ENCODE measurements around the gene EZR. TPM values are rescaled to one million over a fixed set of nuclear protein-coding genes. Genes with fewer than 3 reads are reported as not detected.
"Not testable (repeated sequence)": the region's sequence is repeated elsewhere in the genome, so short reads cannot be mapped to it uniquely, and the experiment has no call there.

The EZR gene
- total RNA-seq, 1 donor from 2014 or later: 205 TPM

DNA sequence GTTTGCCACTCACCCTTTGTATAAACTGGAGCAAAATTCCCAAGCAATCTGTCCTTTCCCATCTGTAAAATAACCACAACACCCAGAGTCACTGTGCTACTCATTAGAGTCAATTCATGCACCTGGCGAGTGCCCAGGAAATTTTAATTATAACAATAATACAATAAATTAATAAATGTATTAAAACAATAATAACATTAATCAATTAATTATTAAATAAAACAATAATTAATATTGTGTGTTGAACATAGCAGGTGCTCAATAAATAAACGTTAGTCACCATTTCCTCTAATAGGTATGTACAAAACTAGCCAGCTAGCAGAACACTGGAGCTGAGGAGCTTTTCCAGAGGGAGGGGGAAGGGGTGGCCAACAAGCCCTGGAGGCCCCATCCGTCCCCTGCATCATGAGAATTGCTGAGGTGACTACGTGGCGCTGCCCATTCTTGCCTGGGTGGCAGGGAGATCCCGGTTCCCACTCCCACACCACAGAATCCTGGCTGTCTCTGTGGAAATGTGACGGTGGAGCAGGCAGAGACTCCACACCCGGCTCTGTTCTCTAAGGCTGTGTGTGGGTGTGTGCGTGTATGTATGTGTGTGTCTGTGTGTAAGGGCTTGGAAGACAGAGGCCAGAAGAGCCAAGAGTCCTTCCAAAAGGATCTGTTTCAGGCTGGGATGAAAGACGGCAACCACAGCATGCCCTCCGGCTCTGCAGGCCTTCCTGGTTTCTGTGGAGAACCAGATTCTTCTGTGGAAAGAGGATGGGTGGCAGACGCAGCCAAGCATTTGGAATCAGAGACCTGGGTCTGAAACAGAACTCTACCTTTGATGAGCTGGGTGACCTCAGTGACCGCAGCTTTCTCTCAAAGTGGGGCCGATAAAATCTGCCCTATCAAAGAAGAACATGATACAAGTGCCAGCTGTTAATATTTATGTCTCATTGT is 18.8 kb upstream of the EZR start:
- Mint-ChIP-seq H3K4me3 (no peak overlapping the region), H3K27ac (no peak overlapping the region), H3K36me3 (ENCODE audit: low read depth) (no peaks in the 10 kb centered on the region), H3K9me3 (peaks cover 6% of the 10 kb centered on the region), H3K4me1 (ENCODE audit: low read depth) (no peaks in the 10 kb centered on the region), H3K27me3 (ENCODE audit: insufficient read depth) (peaks cover 2% of the 10 kb centered on the region)
- intact Hi-C loops (cut with micrococcal nuclease): no loop called here
- DNase-seq (ENCODE audit: low spot score): no peak

DNA sequence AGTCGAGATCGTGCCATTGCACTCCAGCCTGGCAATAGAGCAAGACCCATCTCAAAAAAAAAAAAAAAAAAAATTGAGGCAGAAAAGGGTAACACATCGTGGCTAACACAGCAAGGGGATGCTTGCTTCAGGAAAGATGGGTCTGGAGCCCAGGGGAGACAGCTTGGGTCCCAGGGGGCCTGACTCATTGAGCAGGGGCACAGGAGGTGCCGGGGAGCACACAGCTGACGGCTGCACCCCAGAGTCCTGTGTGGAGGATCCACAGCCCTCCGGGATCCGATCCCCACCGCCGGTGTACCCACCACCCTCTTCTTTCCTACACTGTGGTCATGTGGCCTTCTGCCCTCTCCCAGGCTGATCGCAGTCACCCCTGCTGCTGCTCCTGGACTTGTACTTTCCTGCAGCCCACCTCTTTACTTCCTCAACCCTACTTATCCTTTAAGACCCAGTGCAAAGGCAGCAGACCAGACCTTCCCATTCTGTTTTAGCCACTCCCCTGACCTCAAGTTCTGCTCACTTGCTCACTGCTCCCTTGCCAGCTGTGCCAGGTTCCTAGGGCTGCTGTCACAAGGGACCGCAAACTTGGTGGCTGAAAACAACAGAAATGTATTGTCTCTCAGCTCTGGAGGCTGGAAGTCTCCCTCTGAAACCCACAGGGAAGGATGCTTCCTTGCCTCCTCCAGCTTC is 17.6 kb upstream of the EZR start:
- H3K9me3 Mint-ChIP-seq: peaks cover 3% of the 10 kb centered on the region
- intact Hi-C loops (cut with micrococcal nuclease): no loop called here
- peaks cover 6% of the 10 kb centered on the region for H3K27me3 Mint-ChIP-seq (ENCODE audit: insufficient read depth)
- peak overlapping the region; percentile 4 for H3K27ac Mint-ChIP-seq
- DNase-seq (ENCODE audit: low spot score): no peak
- H3K4me1 Mint-ChIP-seq (ENCODE audit: low read depth): no peaks in the 10 kb centered on the region
- H3K36me3 Mint-ChIP-seq (ENCODE audit: low read depth): no peaks in the 10 kb centered on the region
- no peak overlapping the region for H3K4me3 Mint-ChIP-seq

DNA sequence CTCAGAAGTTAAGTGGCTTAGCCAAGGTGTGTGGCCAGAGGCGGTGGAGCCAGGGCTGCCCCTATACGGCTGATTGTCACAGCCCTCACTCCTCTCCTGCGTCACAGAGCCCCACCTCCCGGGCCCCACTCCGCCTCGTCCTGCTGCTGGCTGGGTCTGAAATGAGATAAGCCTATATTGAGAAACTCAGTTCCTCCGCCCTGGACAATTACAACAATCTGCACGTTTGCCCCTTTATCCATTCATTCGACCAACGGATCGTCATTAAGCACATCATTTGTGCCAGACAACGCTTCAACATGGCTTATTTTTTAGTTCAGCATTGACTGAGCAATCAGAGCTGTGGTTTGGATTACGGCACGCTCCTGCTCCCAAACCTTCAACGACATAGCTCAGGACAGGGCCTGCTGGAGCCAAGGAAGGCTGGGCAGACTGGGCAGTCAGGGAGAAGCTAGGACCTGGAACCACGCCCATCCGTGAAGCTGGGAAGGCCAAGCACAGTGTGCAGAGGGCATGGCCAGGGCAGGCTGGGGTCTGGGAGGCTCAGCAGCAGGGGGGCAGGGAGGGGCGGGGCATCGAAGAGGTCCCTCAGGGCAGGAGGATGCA is 16.6 kb upstream of the EZR start:
- DNase-seq (ENCODE audit: low spot score): no peak
- intact Hi-C loops (cut with micrococcal nuclease): no loop called here
- Mint-ChIP-seq H3K4me3 (no peak overlapping the region), H3K9me3 (peaks cover 3% of the 10 kb centered on the region), H3K27me3 (ENCODE audit: insufficient read depth) (peaks cover 6% of the 10 kb centered on the region), H3K27ac (no peak overlapping the region), H3K4me1 (ENCODE audit: low read depth) (no peaks in the 10 kb centered on the region), H3K36me3 (ENCODE audit: low read depth) (no peaks in the 10 kb centered on the region)

DNA sequence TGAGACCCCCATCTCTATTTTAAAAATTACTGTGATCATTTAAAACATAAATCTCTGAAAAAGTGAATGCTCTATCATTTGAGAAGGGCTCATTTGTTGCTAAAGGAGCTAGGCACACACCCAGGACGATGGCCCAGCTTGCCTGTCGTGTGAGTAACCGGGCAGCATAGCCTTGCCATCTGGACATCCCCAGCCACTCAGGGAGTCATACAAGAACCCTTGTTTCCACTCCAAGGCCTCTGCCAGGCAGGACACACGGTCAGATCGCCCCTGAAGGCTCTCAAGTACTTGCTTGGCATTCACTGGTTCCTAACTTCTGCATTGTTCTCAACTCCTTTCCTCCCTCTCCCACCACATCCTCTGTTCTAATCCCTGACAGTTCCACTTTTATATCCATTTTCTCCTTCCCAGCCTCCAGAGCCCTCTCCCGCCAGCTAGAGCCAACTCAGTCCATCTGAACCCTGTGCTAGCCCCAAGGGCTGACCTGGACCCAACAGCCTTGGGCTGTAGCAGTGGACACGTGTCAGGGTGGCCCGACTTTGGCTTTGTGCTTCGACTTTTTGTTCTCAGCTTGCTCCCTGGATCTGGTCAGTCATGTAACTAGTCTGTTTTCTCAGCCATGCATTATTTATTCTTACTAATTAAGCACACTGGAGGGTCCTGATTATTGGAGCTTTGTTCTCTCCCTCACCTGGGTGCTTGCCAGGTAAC is 15.7 kb upstream of the EZR start:
- H3K4me1 Mint-ChIP-seq (ENCODE audit: low read depth): no peaks in the 10 kb centered on the region
- H3K9me3 Mint-ChIP-seq: no peaks in the 10 kb centered on the region
- intact Hi-C loops (cut with micrococcal nuclease): no loop called here
- H3K36me3 Mint-ChIP-seq (ENCODE audit: low read depth): no peaks in the 10 kb centered on the region
- H3K27me3 Mint-ChIP-seq (ENCODE audit: insufficient read depth): peaks cover 6% of the 10 kb centered on the region
- no peak overlapping the region for H3K4me3 Mint-ChIP-seq
- H3K27ac Mint-ChIP-seq: no peak overlapping the region
- DNase-seq (ENCODE audit: low spot score): no peak

DNA sequence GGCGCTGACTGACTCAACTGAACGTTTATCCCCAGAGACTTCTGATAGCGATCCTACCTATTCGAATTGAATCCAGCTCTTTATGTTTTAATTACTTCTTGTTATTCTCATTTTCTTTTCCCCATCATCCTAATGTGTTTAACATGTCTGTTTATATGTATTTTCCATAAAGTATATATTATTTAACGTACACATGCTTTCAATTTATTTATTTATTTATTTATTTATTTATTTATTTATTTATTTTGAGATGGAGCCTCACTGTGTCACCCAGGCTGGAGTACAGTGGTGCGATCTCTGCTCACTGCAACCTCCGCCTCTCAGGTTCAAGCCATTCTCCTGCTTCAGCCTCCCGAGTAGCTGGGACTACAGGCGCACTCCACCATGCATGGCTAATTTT is 13.6 kb upstream of the EZR start:
- H3K4me1 Mint-ChIP-seq (ENCODE audit: low read depth); DNase-seq (ENCODE audit: low spot score); H3K36me3 Mint-ChIP-seq (ENCODE audit: low read depth); H3K4me3 Mint-ChIP-seq; H3K27me3 Mint-ChIP-seq (ENCODE audit: insufficient read depth); H3K9me3 Mint-ChIP-seq; H3K27ac Mint-ChIP-seq; intact Hi-C loops (cut with micrococcal nuclease): not testable (repeated sequence)

DNA sequence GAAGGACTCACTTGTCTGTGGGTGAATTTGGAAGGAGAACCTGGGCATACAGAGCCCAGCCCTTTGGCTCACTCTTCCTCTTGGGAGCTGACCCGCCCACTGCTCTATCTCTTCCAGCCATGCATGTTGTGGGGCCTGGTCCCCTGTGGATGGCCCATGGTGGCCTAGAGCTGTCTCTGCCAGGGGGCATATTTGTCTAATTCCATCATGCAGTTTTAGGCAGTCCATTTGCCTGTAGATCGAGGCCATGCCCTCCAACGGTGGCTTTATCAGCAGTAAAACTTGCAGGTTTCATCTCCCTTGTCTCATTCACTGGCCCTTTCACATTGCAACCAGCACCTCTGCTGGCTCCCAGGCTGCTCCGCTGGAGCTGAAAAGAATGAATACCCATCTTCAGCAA is 12.9 kb upstream of the EZR start:
- Mint-ChIP-seq H3K36me3 (ENCODE audit: low read depth) (no peaks in the 10 kb centered on the region), H3K4me3 (no peak overlapping the region), H3K27ac (peak overlapping the region; percentile 23), H3K9me3 (no peaks in the 10 kb centered on the region), H3K4me1 (ENCODE audit: low read depth) (peaks cover 4% of the 10 kb centered on the region), H3K27me3 (ENCODE audit: insufficient read depth) (peaks cover 6% of the 10 kb centered on the region)
- DNase-seq (ENCODE audit: low spot score): no peak
- intact Hi-C loops (cut with micrococcal nuclease): no loop called here

DNA sequence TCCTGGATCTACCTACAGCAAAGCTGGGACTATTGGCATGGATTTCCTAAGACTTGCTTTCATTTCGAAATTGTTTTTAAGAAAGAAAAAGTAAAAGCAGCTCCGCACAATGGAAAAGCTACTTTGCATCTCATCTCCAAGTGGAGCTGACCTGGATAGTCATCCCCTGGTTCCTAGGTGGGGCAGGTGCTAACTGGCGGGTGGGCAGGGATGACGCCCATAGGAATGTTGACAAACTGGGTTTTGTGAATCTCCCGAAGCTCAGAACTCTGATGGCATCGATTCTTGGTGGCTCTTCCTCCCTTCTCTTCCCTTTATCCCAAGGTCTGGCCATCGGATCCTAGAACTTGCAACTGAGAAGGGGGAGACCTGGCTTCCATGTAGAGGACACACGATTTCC is 12.4 kb upstream of the EZR start:
- peaks cover 9% of the 10 kb centered on the region for H3K4me1 Mint-ChIP-seq (ENCODE audit: low read depth)
- no peaks in the 10 kb centered on the region for H3K36me3 Mint-ChIP-seq (ENCODE audit: low read depth)
- no peaks in the 10 kb centered on the region for H3K9me3 Mint-ChIP-seq
- DNase-seq (ENCODE audit: low spot score): no peak
- peaks cover 6% of the 10 kb centered on the region for H3K27me3 Mint-ChIP-seq (ENCODE audit: insufficient read depth)
- intact Hi-C loops (cut with micrococcal nuclease): no loop called here
- H3K27ac Mint-ChIP-seq: no peak overlapping the region
- no peak overlapping the region for H3K4me3 Mint-ChIP-seq

DNA sequence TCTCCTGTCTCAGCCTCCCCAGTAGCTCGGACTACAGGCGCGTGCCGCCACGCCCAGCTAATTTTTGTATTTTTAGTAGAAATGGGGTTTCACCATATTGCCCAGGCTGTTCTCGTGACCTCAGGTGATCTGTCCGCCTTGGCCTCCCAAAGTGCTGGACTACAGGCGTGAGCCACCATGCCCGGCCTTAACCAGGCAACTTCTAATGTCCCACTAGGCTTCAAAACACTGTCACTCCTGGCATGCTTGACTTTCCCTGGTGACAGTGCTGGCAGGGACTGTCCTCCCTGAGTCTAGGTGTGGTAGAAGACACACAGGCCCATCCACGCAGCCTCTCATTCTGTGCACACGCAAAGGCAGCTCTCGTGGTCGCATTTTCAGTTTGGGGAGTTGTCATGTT is 11.6 kb upstream of the EZR start:
- DNase-seq (ENCODE audit: low spot score): no peak
- no peak overlapping the region for H3K4me3 Mint-ChIP-seq
- H3K36me3 Mint-ChIP-seq (ENCODE audit: low read depth): no peaks in the 10 kb centered on the region
- peaks cover 6% of the 10 kb centered on the region for H3K27me3 Mint-ChIP-seq (ENCODE audit: insufficient read depth)
- no peaks in the 10 kb centered on the region for H3K9me3 Mint-ChIP-seq
- H3K27ac Mint-ChIP-seq: no peak overlapping the region
- intact Hi-C loops (cut with micrococcal nuclease): no loop called here
- H3K4me1 Mint-ChIP-seq (ENCODE audit: low read depth): peaks cover 9% of the 10 kb centered on the region

DNA sequence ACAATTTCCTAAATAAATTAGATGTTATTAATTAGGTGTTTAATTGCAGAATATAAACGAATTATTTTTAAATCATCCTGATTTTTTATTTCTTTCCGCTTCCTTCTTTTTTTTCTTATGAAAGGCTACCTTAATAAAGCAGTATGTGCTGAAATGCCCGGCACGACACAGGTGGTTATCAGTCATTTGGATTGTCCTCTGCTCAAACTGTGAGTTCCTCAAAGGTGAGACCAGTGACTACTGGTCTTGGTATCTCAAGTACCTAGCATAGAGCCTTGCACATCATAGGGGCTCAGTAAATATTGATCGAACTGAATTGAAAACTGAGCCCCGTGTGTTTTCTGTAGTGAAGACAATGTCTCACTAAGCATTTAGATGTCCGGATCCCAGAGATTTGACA is 9.6 kb upstream of the EZR start:
- DNase-seq (ENCODE audit: low spot score): no peak
- Mint-ChIP-seq H3K36me3 (ENCODE audit: low read depth) (no peaks in the 10 kb centered on the region), H3K4me1 (ENCODE audit: low read depth) (peaks cover 9% of the 10 kb centered on the region), H3K9me3 (no peaks in the 10 kb centered on the region), H3K27ac (no peak overlapping the region), H3K4me3 (no peak overlapping the region), H3K27me3 (ENCODE audit: insufficient read depth) (peaks cover 5% of the 10 kb centered on the region)
- intact Hi-C loops (cut with micrococcal nuclease): no loop called here

DNA sequence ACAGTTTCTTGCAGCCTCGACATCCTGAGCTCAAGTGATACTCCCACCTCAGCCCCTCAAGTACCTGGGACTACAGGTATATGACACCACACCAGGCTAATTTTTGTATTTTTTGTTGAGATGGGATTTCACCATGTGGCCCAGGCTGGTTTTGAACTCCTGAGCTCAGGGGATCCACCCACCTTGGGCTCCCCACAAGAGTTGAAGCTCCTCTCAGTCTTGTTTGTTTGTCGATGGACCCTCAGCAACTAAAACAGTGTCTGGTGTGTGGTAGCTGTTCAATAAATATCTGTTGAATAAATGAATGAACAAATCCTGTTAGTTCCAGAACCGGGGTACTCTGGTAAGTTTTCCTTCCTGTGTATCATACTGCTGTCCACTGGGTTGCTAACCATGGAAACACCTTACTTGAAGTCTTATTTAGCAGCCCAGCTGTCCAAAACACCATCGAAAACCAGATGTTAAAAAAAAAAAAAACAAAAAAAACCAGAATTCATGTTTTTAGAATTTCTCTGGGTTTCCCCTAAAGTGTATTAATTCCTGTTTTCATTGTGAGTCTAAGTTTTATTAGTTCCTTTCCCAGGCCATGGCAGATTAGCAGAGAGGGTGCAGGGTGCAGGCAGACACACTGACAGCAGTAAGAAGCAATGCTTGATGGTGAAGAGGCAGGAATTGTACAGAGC is 7.8 kb upstream of the EZR start:
- H3K9me3 Mint-ChIP-seq: no peaks in the 10 kb centered on the region
- intact Hi-C loops (cut with micrococcal nuclease): no loop called here
- no peak overlapping the region for H3K27ac Mint-ChIP-seq
- no peak overlapping the region for H3K4me3 Mint-ChIP-seq
- H3K36me3 Mint-ChIP-seq (ENCODE audit: low read depth): no peaks in the 10 kb centered on the region
- DNase-seq (ENCODE audit: low spot score): no peak
- peaks cover 18% of the 10 kb centered on the region for H3K4me1 Mint-ChIP-seq (ENCODE audit: low read depth)
- no peaks in the 10 kb centered on the region for H3K27me3 Mint-ChIP-seq (ENCODE audit: insufficient read depth)

DNA sequence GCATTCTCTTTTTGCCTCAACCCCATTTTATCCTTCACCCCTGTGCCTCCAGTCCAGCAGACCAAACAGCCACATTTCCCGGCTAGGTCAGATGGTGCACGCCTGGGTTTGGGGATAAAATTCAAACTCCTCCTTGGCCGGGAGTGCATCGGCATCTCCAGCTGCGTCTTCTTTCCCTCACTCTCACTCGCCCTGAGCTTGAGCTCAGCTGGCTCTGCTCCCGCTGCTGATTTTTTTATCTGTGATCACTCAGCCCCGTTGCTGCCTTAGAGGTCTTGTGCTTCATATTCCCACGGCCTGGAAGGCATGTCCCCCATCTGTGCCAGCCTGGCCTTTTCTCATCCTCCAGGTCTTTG is 6.8 kb upstream of the EZR start:
- Mint-ChIP-seq H3K27me3 (ENCODE audit: insufficient read depth) (no peaks in the 10 kb centered on the region), H3K27ac (no peak overlapping the region), H3K4me3 (no peak overlapping the region), H3K9me3 (no peaks in the 10 kb centered on the region), H3K4me1 (ENCODE audit: low read depth) (peaks cover 23% of the 10 kb centered on the region), H3K36me3 (ENCODE audit: low read depth) (no peaks in the 10 kb centered on the region)
- intact Hi-C loops (cut with micrococcal nuclease): no loop called here
- DNase-seq (ENCODE audit: low spot score): no peak

DNA sequence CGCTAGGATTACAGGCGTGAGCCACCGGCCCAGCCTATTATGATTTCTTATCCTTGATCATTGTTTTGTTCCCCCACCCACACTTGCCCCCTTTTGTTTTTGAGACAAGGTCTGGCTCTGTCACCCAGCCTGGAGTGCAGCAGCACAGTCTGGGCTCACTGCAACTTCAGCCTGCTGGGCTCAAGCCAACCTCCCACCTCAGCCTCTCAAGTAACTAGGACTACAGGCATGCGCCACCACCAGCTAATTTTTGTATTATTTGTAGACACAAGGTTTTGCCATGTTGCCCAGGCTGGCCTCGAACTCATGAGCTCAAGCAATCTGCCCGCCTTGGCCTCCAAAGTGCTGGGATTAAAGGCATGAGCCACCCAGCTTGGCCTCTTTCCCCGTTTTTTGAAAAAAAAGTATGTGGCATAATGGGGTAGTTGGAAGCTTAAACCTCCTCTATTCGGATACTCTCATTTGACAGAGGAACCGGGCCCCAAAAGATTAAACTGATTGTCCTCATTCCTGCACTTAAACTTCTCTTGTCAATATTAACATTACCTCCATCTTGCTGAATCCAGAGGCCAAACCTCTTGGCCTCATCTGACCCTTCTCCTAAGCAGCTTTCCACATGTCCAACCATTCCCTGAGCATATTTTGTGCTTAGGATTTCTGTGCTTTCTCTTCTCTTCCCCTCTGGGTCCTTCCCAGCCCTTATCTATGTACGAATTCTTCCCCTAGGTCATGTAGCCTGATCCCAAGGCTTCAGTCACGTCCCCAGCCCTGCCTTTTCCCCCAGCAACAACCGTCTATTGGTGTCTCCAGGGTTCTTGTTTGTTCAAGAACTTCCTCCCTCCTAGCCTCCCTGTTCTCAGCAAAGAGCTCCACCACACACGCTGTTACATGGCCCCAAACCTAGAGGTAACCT is 6.1 kb upstream of the EZR start:
- DNase-seq (ENCODE audit: low spot score): no peak
- H3K27me3 Mint-ChIP-seq (ENCODE audit: insufficient read depth): no peaks in the 10 kb centered on the region

More for the DNA sequence above, 6.1 kb upstream of the EZR start:
- H3K4me3 Mint-ChIP-seq: no peak overlapping the region
- no peak overlapping the region for H3K27ac Mint-ChIP-seq
- peaks cover 23% of the 10 kb centered on the region for H3K4me1 Mint-ChIP-seq (ENCODE audit: low read depth)
- H3K9me3 Mint-ChIP-seq: no peaks in the 10 kb centered on the region
- intact Hi-C loops (cut with micrococcal nuclease): no loop called here
- no peaks in the 10 kb centered on the region for H3K36me3 Mint-ChIP-seq (ENCODE audit: low read depth)
